ENCODE data around the gene ZNF526. TPM values are rescaled to one million over a fixed set of nuclear protein-coding genes. Genes with fewer than 3 reads are reported as not detected.
A peak's percentile ranks its signal among the peaks of the same experiment; 100 is the strongest.

The ZNF526 gene
- total and polyA plus RNA-seq, 9 of the 15 experiments (the other 6 are each of a cell fraction or from before 2014, with no cell fraction given) = 1.3 to 17.9 (median 6.2) TPM

- TF ChIP-seq SRSF3 (IDR thresholded peaks at IDR 0.05; ENCODE audit: insufficient read depth, low read length) (no peak), ZNF143 (CRISPR knock-in tag; IDR thresholded peaks at IDR 0.05) (no peak), TCF7 (IDR thresholded peaks at IDR 0.05; ENCODE audit: borderline replicate concordance) (no peak), ZBED1 (IDR thresholded peaks at IDR 0.05) (peak; percentile 69; the same call in 1 of the 2 replicates), HIVEP1 (CRISPR knock-in tag; IDR thresholded peaks at IDR 0.05) (no peak), ZEB2 (IDR thresholded peaks at IDR 0.05) (no peak), CREB3 (tag; conservative IDR thresholded peaks at IDR 0.05; ENCODE audit: low read depth) (no peak), ZNF695 (CRISPR knock-in tag; IDR thresholded peaks at IDR 0.05) (no peak), SMC3 (conservative IDR thresholded peaks at IDR 0.05; ENCODE audit: insufficient read depth, low read depth, low read length) (no peak), CBFA2T2 (conservative IDR thresholded peaks at IDR 0.05) (no peak), EZH2 (IDR thresholded peaks at IDR 0.05; ENCODE audit: borderline replicate concordance, low read depth, low read length) (no peak), ETS1 (conservative IDR thresholded peaks at IDR 0.05; ENCODE audit: control insufficient read depth, low read depth, low read length) (peak; percentile 63; the same call in 1 of the 2 replicates), ARHGAP35 (IDR thresholded peaks at IDR 0.05; ENCODE audit: partially characterized antibody) (no peak), ZNF699 (CRISPR knock-in tag; IDR thresholded peaks at IDR 0.05; ENCODE audit: insufficient replicate concordance) (no peak), ELF4 (CRISPR knock-in tag; IDR thresholded peaks at IDR 0.05) (no peak), MAX (CRISPR knock-in tag; IDR thresholded peaks at IDR 0.05) (peak; percentile 35; the same call in 1 of the 2 replicates), MBD2 (IDR thresholded peaks at IDR 0.05; ENCODE audit: borderline replicate concordance, low read depth) (peak; percentile 41; the same call in 1 of the 2 replicates), NR3C1 (CRISPR knock-in tag; IDR thresholded peaks at IDR 0.05) (no peak), NFXL1 (CRISPR knock-in tag; IDR thresholded peaks at IDR 0.05) (no peak), ZNF639 (CRISPR knock-in tag; conservative IDR thresholded peaks at IDR 0.05 in 1 of 2, IDR thresholded peaks at IDR 0.05 in 1 of 2) (peak in 1 of 2 experiments; percentile 40; a peak in 1 of 4 replicates)
- TF ChIP-seq, protein P1, sequence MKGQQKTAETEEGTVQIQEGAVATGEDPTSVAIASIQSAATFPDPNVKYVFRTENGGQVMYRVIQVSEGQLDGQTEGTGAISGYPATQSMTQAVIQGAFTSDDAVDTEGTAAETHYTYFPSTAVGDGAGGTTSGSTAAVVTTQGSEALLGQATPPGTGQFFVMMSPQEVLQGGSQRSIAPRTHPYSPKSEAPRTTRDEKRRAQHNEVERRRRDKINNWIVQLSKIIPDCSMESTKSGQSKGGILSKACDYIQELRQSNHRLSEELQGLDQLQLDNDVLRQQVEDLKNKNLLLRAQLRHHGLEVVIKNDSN (CRISPR knock-in tag; IDR thresholded peaks at IDR 0.05) = no peak; the same call in 1 of the 2 replicates
These were observed 35.0 kb downstream of the ZNF526 start, which contains the start of gene ERF (continued) for GRCh38 chr19:42254850-42255765.

Measured in K562 (cell line).